Caco-2 (cell line): ENCODE data around the gene CKLF. TPM values are rescaled to one million over a fixed set of nuclear protein-coding genes. Genes with fewer than 3 reads are reported as not detected.

Source experiments
- BruUV-seq: library from RNA; stranded (reverse); fragments of 400-500 nt; replicated peaks from 2 replicates; lab custom pipeline; 2021; lab: Mats Ljungman, UMichigan
- CTCF ChIA-PET: fragments of 300-600 bp; sonication (Branson Sonifier 250); formaldehyde crosslinking; loops from one replicate; lab custom pipeline; 2022; ENCODE audit warnings: antibody characterized with exemption; lab: Charles Lee
- POLR2A ChIA-PET: fragments of 300-600 bp; sonication (Branson Sonifier 250); formaldehyde crosslinking; loops from one replicate; lab custom pipeline; 2022; ENCODE audit warnings: antibody characterized with exemption; lab: Charles Lee
- DNase-seq, 2 experiments: peaks; one replicate each; pipeline versions ENCODE4 v3.0.0 to v3.0.0-alpha.2; 2020 to 2022
- H3K27me3 ChIP-seq: replicated peaks from 2 replicates; pipeline ENCODE4 v1.6.0; 2011; ENCODE audit warnings: low read length; ENCODE audit not compliant: control insufficient read depth, insufficient read depth
- H3K36me3 ChIP-seq: 2 replicates; pipeline ENCODE4 v1.5.1; 2011; ENCODE audit warnings: low read length; ENCODE audit not compliant: control insufficient read depth, insufficient read depth
- H3K4me1 ChIP-seq: fragments of 250-450 bp; sonication (Bioruptor Pico); 2 replicates; pipeline ENCODE4 v1.5.1; 2020; ENCODE audit warnings: mild to moderate bottlenecking
- H3K4me3 ChIP-seq: 2 replicates; pipeline ENCODE4 v1.5.1; 2011; ENCODE audit warnings: low read depth, mild to moderate bottlenecking, control low read depth, low read length
- H3K9me3 ChIP-seq: fragments of 250-450 bp; sonication (Bioruptor Pico); 2 replicates; pipeline ENCODE4 v1.5.1; 2020; ENCODE audit warnings: mild to moderate bottlenecking, moderate library complexity
- H3K27ac Mint-ChIP-seq: one replicate; pipeline ENCODE4 v1.8.0; 2022; ENCODE audit warnings: mixed read lengths; ENCODE audit not compliant: unreplicated experiment
- H3K27me3 Mint-ChIP-seq: one replicate; pipeline ENCODE4 v1.8.0; 2022; ENCODE audit warnings: mixed read lengths; ENCODE audit not compliant: insufficient read depth, unreplicated experiment
- H3K36me3 Mint-ChIP-seq: one replicate; pipeline ENCODE4 v1.8.0; 2022; ENCODE audit warnings: mild to moderate bottlenecking, mixed read lengths; ENCODE audit not compliant: insufficient read depth, unreplicated experiment
- H3K4me1 Mint-ChIP-seq: one replicate; pipeline ENCODE4 v1.8.0; 2022; ENCODE audit warnings: low read depth, mixed read lengths; ENCODE audit not compliant: unreplicated experiment
- H3K4me3 Mint-ChIP-seq: one replicate; pipeline ENCODE4 v1.8.0; 2022; ENCODE audit warnings: mild to moderate bottlenecking, moderate library complexity, mixed read lengths; ENCODE audit not compliant: unreplicated experiment
- H3K9me3 Mint-ChIP-seq: one replicate; pipeline ENCODE4 v1.8.0; 2022; ENCODE audit warnings: mixed read lengths; ENCODE audit not compliant: unreplicated experiment
- intact Hi-C: fragments of 100-400 bp; cut with micrococcal nuclease; formaldehyde crosslinking; loops from one replicate; pipeline ENCODE4 v1.10.0; 2022; ENCODE audit not compliant: unreplicated experiment
- total RNA-seq: library from RNA; stranded (reverse); gene quantifications from 2 replicates; pipeline ENCODE4 v1.2.3, GENCODE V29; 2022
- TF ChIP-seq, protein P1 (sequence below), 2 experiments: fragments of 200-600 bp in 1 of 2; IDR thresholded peaks; 1 replicate in 1 of 2; 2 replicates in 1 of 2; pipeline versions ENCODE4 v1.5.1 to v1.8.0; 2011 to 2022; ENCODE audit warnings: antibody characterized with exemption in 1 of 2, control low read depth in 1 of 2, inconsistent platforms in 1 of 2, low read depth in 1 of 2, low read length in 1 of 2, mild to moderate bottlenecking in 1 of 2, moderate library complexity in 1 of 2; ENCODE audit not compliant: insufficient read depth in 1 of 2, severe bottlenecking in 1 of 2, unreplicated experiment in 1 of 2

The CKLF gene
- total RNA-seq, 1 experiment from 2014 or later = 103 TPM

DNA sequence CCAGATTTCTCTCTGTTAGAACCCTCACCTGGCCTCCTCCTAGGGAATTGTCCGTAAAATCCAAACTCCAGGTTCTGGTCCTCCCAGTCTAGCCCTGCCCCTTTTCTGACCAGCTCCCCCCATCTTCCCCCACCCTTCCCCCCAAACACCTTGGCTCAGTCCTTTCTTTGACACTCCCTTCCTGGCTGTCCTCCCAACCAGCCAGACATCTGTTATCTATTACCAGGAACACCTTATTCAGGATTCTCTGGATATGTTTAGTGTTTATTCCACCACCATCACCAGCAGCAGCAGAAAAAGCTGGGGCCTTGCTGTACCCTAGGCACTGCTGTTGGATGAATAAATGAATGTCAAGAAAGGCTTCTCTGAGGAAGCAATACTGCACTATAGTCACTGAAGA, 48.1 kb downstream of the CKLF start:
- Histone ChIP-seq H3K4me3 (no peak overlapping the region), H3K9me3 (peaks cover 5% of the 10 kb centered on the region; the same call in 1 of the 2 replicates), H3K27me3 (no peaks in the 10 kb centered on the region), H3K4me1 (peaks cover 7% of the 10 kb centered on the region), H3K36me3 (no peaks in the 10 kb centered on the region)
- TF ChIP-seq, protein P1, sequence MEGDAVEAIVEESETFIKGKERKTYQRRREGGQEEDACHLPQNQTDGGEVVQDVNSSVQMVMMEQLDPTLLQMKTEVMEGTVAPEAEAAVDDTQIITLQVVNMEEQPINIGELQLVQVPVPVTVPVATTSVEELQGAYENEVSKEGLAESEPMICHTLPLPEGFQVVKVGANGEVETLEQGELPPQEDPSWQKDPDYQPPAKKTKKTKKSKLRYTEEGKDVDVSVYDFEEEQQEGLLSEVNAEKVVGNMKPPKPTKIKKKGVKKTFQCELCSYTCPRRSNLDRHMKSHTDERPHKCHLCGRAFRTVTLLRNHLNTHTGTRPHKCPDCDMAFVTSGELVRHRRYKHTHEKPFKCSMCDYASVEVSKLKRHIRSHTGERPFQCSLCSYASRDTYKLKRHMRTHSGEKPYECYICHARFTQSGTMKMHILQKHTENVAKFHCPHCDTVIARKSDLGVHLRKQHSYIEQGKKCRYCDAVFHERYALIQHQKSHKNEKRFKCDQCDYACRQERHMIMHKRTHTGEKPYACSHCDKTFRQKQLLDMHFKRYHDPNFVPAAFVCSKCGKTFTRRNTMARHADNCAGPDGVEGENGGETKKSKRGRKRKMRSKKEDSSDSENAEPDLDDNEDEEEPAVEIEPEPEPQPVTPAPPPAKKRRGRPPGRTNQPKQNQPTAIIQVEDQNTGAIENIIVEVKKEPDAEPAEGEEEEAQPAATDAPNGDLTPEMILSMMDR (IDR thresholded peaks at IDR 0.05; ENCODE audit: insufficient read depth in 1 of 2, low read depth in 1 of 2, low read length in 1 of 2, severe bottlenecking in 1 of 2, unreplicated experiment in 1 of 2) = no peak
- H3K27ac Mint-ChIP-seq = no peak overlapping the region
- H3K36me3 Mint-ChIP-seq = peaks cover 11% of the 10 kb centered on the region
- H3K9me3 Mint-ChIP-seq = no peaks in the 10 kb centered on the region
- peaks cover 7% of the 10 kb centered on the region for H3K4me1 Mint-ChIP-seq
- H3K27me3 Mint-ChIP-seq = peaks cover 4% of the 10 kb centered on the region
- no peak overlapping the region for H3K4me3 Mint-ChIP-seq
- CTCF ChIA-PET = no interaction called here
- intact Hi-C loops = loop anchor here (5.0 kb wide), 1 partner anchor 48 kb away; the partner anchor contains the start of genes CKLF and TK2
- POLR2A ChIA-PET = no interaction called here
- DNase-seq = no peak
- no TSS peak for BruUV-seq

DNA sequence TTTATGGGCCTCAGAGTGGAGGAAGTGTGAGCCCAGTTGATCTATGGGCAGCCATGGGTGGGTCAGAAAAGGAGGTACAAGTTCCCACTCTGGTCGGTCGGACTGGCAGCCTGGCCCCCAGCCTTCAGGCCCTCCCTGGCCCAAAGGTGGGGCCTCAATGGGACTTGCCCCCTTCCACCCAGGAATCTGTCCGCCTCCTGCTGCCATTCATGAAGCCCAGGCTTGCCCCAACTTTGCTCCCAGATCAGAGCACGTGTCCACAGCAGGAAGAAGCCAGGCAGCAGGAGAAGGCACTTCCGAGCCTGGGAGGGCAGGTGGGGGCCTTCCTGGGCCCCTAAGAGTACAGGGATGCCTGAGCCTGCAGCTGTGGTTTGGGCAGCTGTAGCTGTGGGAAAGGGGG, 49.1 kb downstream of the CKLF start:
- intact Hi-C loops = loop anchor here (5.0 kb wide), 1 partner anchor 49 kb away; the partner anchor contains the start of genes CKLF and TK2
- peaks cover 5% of the 10 kb centered on the region; the same call in 1 of the 2 replicates for H3K9me3 ChIP-seq
- Mint-ChIP-seq H3K36me3 (peaks cover 18% of the 10 kb centered on the region), H3K9me3 (no peaks in the 10 kb centered on the region), H3K27ac (no peak overlapping the region), H3K4me1 (peaks cover 14% of the 10 kb centered on the region), H3K4me3 (no peak overlapping the region), H3K27me3 (peaks cover 4% of the 10 kb centered on the region)
- POLR2A ChIA-PET = no interaction called here
- TF ChIP-seq, protein P1 (IDR thresholded peaks at IDR 0.05; ENCODE audit: insufficient read depth in 1 of 2, low read depth in 1 of 2, low read length in 1 of 2, severe bottlenecking in 1 of 2, unreplicated experiment in 1 of 2) = no peak
- no peaks in the 10 kb centered on the region for H3K27me3 ChIP-seq
- no peak for DNase-seq
- H3K4me1 ChIP-seq = peaks cover 16% of the 10 kb centered on the region
- H3K36me3 ChIP-seq = no peaks in the 10 kb centered on the region
- CTCF ChIA-PET = interaction anchor here (0.7 kb wide), 1 partner anchor 17 kb away, joined by 6 read pairs; no protein-coding TSS in a partner anchor
- no TSS peak for BruUV-seq
- H3K4me3 ChIP-seq = no peak overlapping the region

DNA sequence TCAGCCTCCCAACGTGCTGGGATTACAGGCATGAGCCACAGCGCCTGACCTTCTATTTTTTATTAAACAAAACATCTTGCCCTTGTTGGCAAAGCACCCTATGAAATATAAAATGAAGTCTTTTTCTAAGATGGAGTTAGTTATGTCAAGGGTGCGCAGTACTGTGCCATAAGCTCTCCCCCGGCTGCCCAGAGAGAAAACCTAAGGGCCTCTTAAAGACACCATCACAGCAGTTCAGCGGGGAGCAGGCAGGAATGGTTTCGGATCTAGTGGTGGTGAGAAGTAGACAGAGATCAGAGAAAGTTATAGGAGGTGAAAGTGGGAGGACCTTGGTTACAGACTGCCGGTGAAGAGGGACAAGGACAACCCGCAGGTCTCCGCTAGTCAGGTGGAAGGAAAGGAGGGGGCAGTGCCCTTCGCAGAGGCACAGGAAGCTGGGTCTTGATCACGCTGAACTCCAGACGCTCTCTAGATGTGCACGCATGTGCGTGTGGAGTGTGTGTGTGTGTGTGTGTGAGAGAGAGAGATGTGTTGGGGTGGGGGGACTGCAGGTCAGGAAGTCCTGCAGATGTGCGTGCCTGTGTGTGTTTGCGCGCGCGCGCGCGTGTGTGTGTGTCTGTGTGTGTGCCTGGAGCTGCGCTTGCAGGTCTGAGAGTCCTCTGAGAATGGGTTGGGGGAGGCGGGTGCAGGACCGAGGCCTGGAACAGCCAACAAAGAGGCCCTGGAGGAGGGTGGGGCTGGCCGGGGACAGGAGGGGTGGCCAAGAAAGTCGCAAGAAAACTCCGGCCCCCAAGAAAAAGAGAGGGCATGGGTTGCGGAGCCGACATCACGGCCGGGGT, 51.4 kb downstream of the CKLF start:
- H3K36me3 ChIP-seq = no peaks in the 10 kb centered on the region
- peak; percentile 73 to 84 for DNase-seq
- H3K27me3 ChIP-seq = no peaks in the 10 kb centered on the region
- peaks cover 5% of the 10 kb centered on the region; the same call in 1 of the 2 replicates for H3K9me3 ChIP-seq
- peaks cover 34% of the 10 kb centered on the region for H3K36me3 Mint-ChIP-seq
- BruUV-seq = TSS peak; percentile 29
- peaks cover 4% of the 10 kb centered on the region for H3K27me3 Mint-ChIP-seq
- intact Hi-C loops = loop anchor here (5.0 kb wide), 1 partner anchor 51 kb away; the partner anchor contains the start of genes CKLF and TK2
- TF ChIP-seq, protein P1 (IDR thresholded peaks at IDR 0.05; ENCODE audit: insufficient read depth in 1 of 2, low read depth in 1 of 2, low read length in 1 of 2, severe bottlenecking in 1 of 2, unreplicated experiment in 1 of 2) = no peak
- peak overlapping the region; percentile 74 for H3K4me3 ChIP-seq
- no peaks in the 10 kb centered on the region for H3K9me3 Mint-ChIP-seq
- H3K4me3 Mint-ChIP-seq = peak overlapping the region; percentile 82
- peak overlapping the region; percentile 62 for H3K27ac Mint-ChIP-seq
- peaks cover 18% of the 10 kb centered on the region for H3K4me1 Mint-ChIP-seq
- peaks cover 23% of the 10 kb centered on the region for H3K4me1 ChIP-seq
- POLR2A ChIA-PET = no interaction called here
- CTCF ChIA-PET = interaction anchor here (0.7 to 1.9 kb wide), 5 partner anchors 22 to 269 kb away, joined by 3 to 9 read pairs (median 4); no protein-coding TSS in a partner anchor
